GM12878 (cell line): ENCODE results near the gene RBMX. TPM values are rescaled to one million over a fixed set of nuclear protein-coding genes. Genes with fewer than 3 reads are reported as not detected.

Experiments used
- ATAC-seq: fragments of 200-7000 bp; cut with Tn5 transposase; 3 replicates; pipeline ENCODE4 v1.9.1; 2020; ENCODE audit warnings: mild to moderate bottlenecking, moderate library complexity
- BruUV-seq: library from RNA; stranded (reverse); fragments of 400-500 nt; replicated peaks from 2 replicates; lab custom pipeline; 2021; lab: Mats Ljungman, UMichigan
- CTCF ChIA-PET: fragments of 300-600 bp; sonication (Branson Sonifier 250); formaldehyde crosslinking; extraction: SDS; loops from one replicate; lab custom pipeline; 2021; ENCODE audit warnings: inconsistent platforms; lab: Yijun Ruan, JAX
- POLR2A ChIA-PET: fragments of 350-600 bp; formaldehyde crosslinking; extraction: SDS; loops from one replicate; lab custom pipeline; 2021; ENCODE audit warnings: inconsistent platforms; lab: Charles Lee
- RAD21 ChIA-PET: fragments of 300-600 bp; sonication (Branson Sonifier 250); formaldehyde crosslinking; loops from one replicate; lab custom pipeline; 2023; ENCODE audit warnings: antibody characterized with exemption; ENCODE audit not compliant: unreplicated experiment; lab: Charles Lee
- SMC1A ChIA-PET: fragments of 300-600 bp; sonication (Branson Sonifier 250); formaldehyde crosslinking; loops from one replicate; lab custom pipeline; 2023; ENCODE audit not compliant: unreplicated experiment, uncharacterized antibody; lab: Charles Lee
- DNase-seq: peaks from one replicate; pipeline ENCODE4 v3.0.0-alpha.2; 2011; ENCODE audit warnings: low read depth, low spot score
- FAIRE-seq: peaks from 3 replicates; lab custom pipeline; 2011; peaks lifted over from hg19 to GRCh38; lab: Jason Lieb, UNC
- H2AFZ ChIP-seq: 2 replicates; pipeline ENCODE4 v1.6.0; 2011; ENCODE audit warnings: low read depth, low read length, control low read depth; ENCODE audit not compliant: control insufficient read depth
- H3K27ac ChIP-seq: 2 replicates; pipeline ENCODE4 v1.5.1; 2011; ENCODE audit warnings: control low read depth; ENCODE audit not compliant: control insufficient read depth, insufficient read depth
- H3K27me3 ChIP-seq, 2 experiments: replicated peaks in 1 of 2; 2 replicates each; pipeline versions ENCODE4 v1.6.0 to v1.6.1; 2011; ENCODE audit warnings: low read length in 1 of 2; ENCODE audit not compliant: control insufficient read depth in 2 of 2, insufficient read depth in 2 of 2
- H3K36me3 ChIP-seq, 2 experiments: 2 replicates each; pipeline ENCODE4 v1.5.1; 2011; ENCODE audit warnings: low read length in 1 of 2; ENCODE audit not compliant: control insufficient read depth in 2 of 2, insufficient read depth in 2 of 2
- H3K4me1 ChIP-seq: 2 replicates; pipeline ENCODE4 v1.6.1; 2011; ENCODE audit warnings: mild to moderate bottlenecking, low read length, moderate library complexity, mixed read lengths; ENCODE audit not compliant: control insufficient read depth, insufficient read depth
- H3K4me2 ChIP-seq: 2 replicates; pipeline ENCODE4 v1.6.0; 2011; ENCODE audit warnings: control low read depth; ENCODE audit not compliant: control insufficient read depth, insufficient read depth
- H3K4me3 ChIP-seq: fragments of 200-600 bp; sonication (generic); 2 replicates; pipeline ENCODE4 v1.5.1; 2016
- H3K79me2 ChIP-seq: 2 replicates; pipeline ENCODE4 v1.6.0; 2011; ENCODE audit warnings: low read length; ENCODE audit not compliant: control insufficient read depth, insufficient read depth
- H3K9ac ChIP-seq: 2 replicates; pipeline ENCODE4 v1.8.0; 2011; ENCODE audit warnings: low read length, control low read depth, mixed read lengths; ENCODE audit not compliant: control insufficient read depth, insufficient read depth
- H3K9me3 ChIP-seq: replicated peaks from 3 replicates; pipeline ENCODE4 v1.5.1; 2011; ENCODE audit warnings: mild to moderate bottlenecking, low read length; ENCODE audit not compliant: control insufficient read depth, insufficient read depth
- H4K20me1 ChIP-seq: 2 replicates; pipeline ENCODE4 v1.6.0; 2011; ENCODE audit not compliant: control insufficient read depth, insufficient read depth
- CEBPZ ChIP-seq: fragments of 150-350 bp; IDR thresholded peaks from 2 replicates; pipeline ENCODE4 v1.6.1; 2016; ENCODE audit warnings: low read depth, low read length
- POU2F2 ChIP-seq: IDR thresholded peaks from 3 replicates; pipeline ENCODE4 v1.6.1; 2011; ENCODE audit warnings: low read depth, mild to moderate bottlenecking, low read length, borderline replicate concordance
- RELA ChIP-seq: fragments of 450-650 bp; IDR thresholded peaks from 2 replicates; pipeline ENCODE4 v1.8.0; 2014; ENCODE audit warnings: borderline replicate concordance; ENCODE audit not compliant: partially characterized antibody
- RELB ChIP-seq: fragments of 450-650 bp; IDR thresholded peaks from 2 replicates; pipeline ENCODE4 v1.6.1; 2017; ENCODE audit warnings: low read depth, mild to moderate bottlenecking, moderate library complexity
- SMAD5 ChIP-seq: IDR thresholded peaks from 2 replicates; pipeline ENCODE4 v1.6.1; 2016; ENCODE audit warnings: antibody characterized with exemption, low read depth
- ZNF217 ChIP-seq: fragments of 450-650 bp; IDR thresholded peaks from 2 replicates; pipeline ENCODE4 v1.6.1; 2017; ENCODE audit warnings: antibody characterized with exemption, mild to moderate bottlenecking
- WGBS: methylation state at CpG from one replicate; pipeline ENCODE4 v1.1.6; 2016; ENCODE audit warnings: low lambda C conversion rate; ENCODE audit not compliant: insufficient replicate concordance, insufficient coverage; ENCODE audit errors: missing lambda C conversion rate; 5-methylcytosine and 5-hydroxymethylcytosine counted together
- in situ Hi-C: fragments of 300-500 bp; cut with MboI; formaldehyde crosslinking; loops from 9 replicates; pipeline ENCODE4 v1.14.3; 2018; ENCODE audit warnings: mixed read lengths
- intact Hi-C: fragments of 100-400 bp; cut with micrococcal nuclease; formaldehyde crosslinking; loops from one replicate; pipeline ENCODE4 v1.14.2; 2022; ENCODE audit not compliant: unreplicated experiment
- polyA plus RNA-seq, 11 experiments: library from polyadenylated mRNA; depleted of rRNA in 4 of 11; unstranded in 6 of 11; stranded (reverse) in 5 of 11; fragments of >200 nt; fragmentation: Nextera tagmentation in 4 of 11; fragmentation: Illumina TruSeq in 1 of 11; extraction: Ambion mirVana in 4 of 11; extraction: Trizol in 1 of 11; gene quantifications; 1 replicate in 1 of 11; 2 replicates in 10 of 11; pipeline versions ENCODE4 v1.2.1 to v1.2.3, GENCODE V29; 2011 to 2016; ENCODE audit warnings: inconsistent platforms in 2 of 11, missing spikeins in 2 of 11, low read depth in 1 of 11
- total RNA-seq, 4 experiments: library from RNA; depleted of rRNA in 3 of 4; stranded (reverse); fragments of >200 nt in 3 of 4; fragmentation: Illumina TruSeq in 1 of 4; extraction: Trizol in 1 of 4; gene quantifications; 2 replicates each; pipeline versions ENCODE4 v1.2.1 to v1.2.3, GENCODE V29; 2013 to 2021
- TF ChIP-seq, protein P1 (sequence below): fragments of 450-650 bp; formaldehyde crosslinking; IDR thresholded peaks from 2 replicates; pipeline ENCODE4 v1.4.0; 2022; ENCODE audit warnings: mild to moderate bottlenecking, moderate library complexity

RBMX gene
- total and polyA plus RNA-seq, 10 of the 15 experiments (the other 5 are each of a cell fraction or from before 2014, with no cell fraction given), result 252 to 427 (median 288) TPM

GRCh38 chrX:136867518-136867917 lies 13.0 kb downstream of the RBMX start:
- 63% methylated on average over 3 of the region's 3 CpGs for WGBS
- ChIA-PET RAD21 (interaction anchor here (0.5 kb wide), 1 partner anchor 120 kb away, joined by 3 read pairs; no protein-coding TSS in a partner anchor), POLR2A (no interaction called here)
- Histone ChIP-seq H3K9ac (no peak overlapping the region), H3K36me3 (peaks cover 0 to 4% of the 10 kb centered on the region in 2 experiments; a peak in 3 of 4 replicates), H3K4me2 (no peak overlapping the region), H4K20me1 (no peaks in the 10 kb centered on the region), H3K4me1 (no peaks in the 10 kb centered on the region), H3K9me3 (no peaks in the 10 kb centered on the region), H3K27ac (no peak overlapping the region)
- no TSS peak for BruUV-seq
- no peak for DNase-seq
- TF ChIP-seq SMAD5 (0 out of 2 replicates have a peak, but pooled peaks have one; percentile 25), POU2F2 (no peak)
- TF ChIP-seq, all 136 proteins: peak for 1
- no peak overlapping the region for H3K4me3 ChIP-seq
- ATAC-seq (no peak), FAIRE-seq (no peak)
- ChIA-PET SMC1A (no interaction called here), CTCF (interaction anchor here (1.0 to 1.7 kb wide), 2 partner anchors 12 to 101 kb away, joined by 3 to 4 read pairs; no protein-coding TSS in a partner anchor)
- no peaks in the 10 kb centered on the region; the same call in 1 of the 2 replicates for H3K79me2 ChIP-seq
- no peaks in the 10 kb centered on the region for H3K27me3 ChIP-seq
- no peak overlapping the region for H2AFZ ChIP-seq
- intact Hi-C loops (loop anchor here (5.0 kb wide), 1 partner anchor 90 kb away; no protein-coding TSS in a partner anchor), in situ Hi-C loops (no loop called here)

- FAIRE-seq (no peak), ATAC-seq (no peak), DNase-seq (no peak)
- H3K4me2 ChIP-seq, result no peak overlapping the region
- no peak overlapping the region for H2AFZ ChIP-seq
- H3K79me2 ChIP-seq, result no peaks in the 10 kb centered on the region; the same call in 1 of the 2 replicates
- peaks cover 0 to 4% of the 10 kb centered on the region in 2 experiments; a peak in 3 of 4 replicates for H3K36me3 ChIP-seq
- H3K9me3 ChIP-seq, result no peaks in the 10 kb centered on the region
- intact Hi-C loops, result loop anchor here (5.0 kb wide), 1 partner anchor 90 kb away; no protein-coding TSS in a partner anchor
- ChIA-PET SMC1A (no interaction called here), CTCF (interaction anchor here (0.7 to 1.7 kb wide), 3 partner anchors 12 to 196 kb away, joined by 3 to 4 read pairs (median 3); no protein-coding TSS in a partner anchor), RAD21 (no interaction called here), POLR2A (interaction anchor here (0.6 kb wide), 1 partner anchor 20 kb away, joined by 6 read pairs; no protein-coding TSS in a partner anchor)
- H3K9ac ChIP-seq, result no peak overlapping the region
- in situ Hi-C loops, result no loop called here
- no peaks in the 10 kb centered on the region for H4K20me1 ChIP-seq
- BruUV-seq, result no TSS peak
- H3K4me1 ChIP-seq, result no peaks in the 10 kb centered on the region
- H3K4me3 ChIP-seq, result no peak overlapping the region
- H3K27me3 ChIP-seq, result no peaks in the 10 kb centered on the region
- no peak overlapping the region for H3K27ac ChIP-seq
- WGBS, result 24% methylated on average over 4 of the region's 4 CpGs
- TF ChIP-seq CEBPZ, result no peak
- no peak for TF ChIP-seq RELA
- no peak for TF ChIP-seq RELB
- no peak for TF ChIP-seq ZNF217
- TF ChIP-seq, protein P1, sequence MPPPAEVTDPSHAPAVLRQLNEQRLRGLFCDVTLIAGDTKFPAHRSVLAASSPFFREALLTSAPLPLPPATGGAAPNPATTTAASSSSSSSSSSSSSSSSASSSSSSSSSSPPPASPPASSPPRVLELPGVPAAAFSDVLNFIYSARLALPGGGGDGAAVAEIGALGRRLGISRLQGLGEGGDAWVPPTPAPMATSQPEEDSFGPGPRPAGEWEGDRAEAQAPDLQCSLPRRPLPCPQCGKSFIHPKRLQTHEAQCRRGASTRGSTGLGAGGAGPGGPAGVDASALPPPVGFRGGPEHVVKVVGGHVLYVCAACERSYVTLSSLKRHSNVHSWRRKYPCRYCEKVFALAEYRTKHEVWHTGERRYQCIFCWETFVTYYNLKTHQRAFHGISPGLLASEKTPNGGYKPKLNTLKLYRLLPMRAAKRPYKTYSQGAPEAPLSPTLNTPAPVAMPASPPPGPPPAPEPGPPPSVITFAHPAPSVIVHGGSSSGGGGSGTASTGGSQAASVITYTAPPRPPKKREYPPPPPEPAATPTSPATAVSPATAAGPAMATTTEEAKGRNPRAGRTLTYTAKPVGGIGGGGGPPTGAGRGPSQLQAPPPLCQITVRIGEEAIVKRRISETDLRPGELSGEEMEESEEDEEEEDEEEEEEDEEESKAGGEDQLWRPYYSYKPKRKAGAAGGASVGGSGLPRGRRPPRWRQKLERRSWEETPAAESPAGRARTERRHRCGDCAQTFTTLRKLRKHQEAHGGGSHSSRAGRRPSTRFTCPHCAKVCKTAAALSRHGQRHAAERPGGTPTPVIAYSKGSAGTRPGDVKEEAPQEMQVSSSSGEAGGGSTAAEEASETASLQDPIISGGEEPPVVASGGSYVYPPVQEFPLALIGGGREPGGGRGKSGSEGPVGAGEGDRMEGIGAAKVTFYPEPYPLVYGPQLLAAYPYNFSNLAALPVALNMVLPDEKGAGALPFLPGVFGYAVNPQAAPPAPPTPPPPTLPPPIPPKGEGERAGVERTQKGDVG (CRISPR knock-in tag), result no peak
These were observed 13.4 kb downstream of the RBMX start for GRCh38 chrX:136867096-136867491.
